HG02870 (cell line): ENCODE results near the gene FAM217B.
"Not testable (repeated sequence)": the region's sequence is repeated elsewhere in the genome, so short reads cannot be mapped to it uniquely, and the experiment has no call there.

Source experiments
- ATAC-seq: cut with Tn5 transposase; IDR thresholded peaks from one replicate; pipeline ENCODE4 v1.9.1; 2021; ENCODE audit warnings: mild to moderate bottlenecking, moderate library complexity; ENCODE audit not compliant: unreplicated experiment

FAM217B gene

GRCh38 chr20:59938696-59939051, 1.5 kb upstream of the FAM217B start:
- ATAC-seq = no peak

- ATAC-seq = no peak
These were observed 924 bp upstream of the FAM217B start for GRCh38 chr20:59939052-59939878.

GRCh38 chr20:59939879-59940128, 385 bp upstream of the FAM217B start:
- ATAC-seq = peak; percentile 35

GRCh38 chr20:59940956-59941294, 736 bp downstream of the FAM217B start:
- no peak for ATAC-seq

- ATAC-seq = no peak
These were observed 2.1 kb downstream of the FAM217B start for GRCh38 chr20:59942245-59942644.

- no peak for ATAC-seq
These were observed 4.5 kb downstream of the FAM217B start for GRCh38 chr20:59944726-59945125.

GRCh38 chr20:59945175-59945574, 5.0 kb downstream of the FAM217B start:
- ATAC-seq = no peak

- ATAC-seq = no peak
These were observed 5.5 kb downstream of the FAM217B start for GRCh38 chr20:59945731-59946130.

- no peak for ATAC-seq
These were observed 7.2 kb downstream of the FAM217B start for GRCh38 chr20:59947376-59947775.

GRCh38 chr20:59948212-59948611, 8.0 kb downstream of the FAM217B start:
- ATAC-seq = no peak

- ATAC-seq = peak; percentile 75
These were observed 8.9 kb downstream of the FAM217B start for GRCh38 chr20:59948828-59949720.

GRCh38 chr20:59949911-59950310, 9.7 kb downstream of the FAM217B start:
- ATAC-seq = no peak

- ATAC-seq = no peak
These were observed 14.5 kb downstream of the FAM217B start for GRCh38 chr20:59954718-59955117.

- ATAC-seq = no peak
These were observed 15.1 kb downstream of the FAM217B start for GRCh38 chr20:59955131-59955796.

GRCh38 chr20:59957568-59957967, 17.4 kb downstream of the FAM217B start:
- ATAC-seq = not testable (repeated sequence)

GRCh38 chr20:59958123-59958522, 17.9 kb downstream of the FAM217B start, which contains the start of gene CDH26:
TSS of gene CDH26 (plus strand) at chr20:59958423. CDS start at chr20:59958727, 304 bp downstream.
- no peak for ATAC-seq

- ATAC-seq = no peak
These were observed 18.4 kb downstream of the FAM217B start for GRCh38 chr20:59958626-59959025.

GRCh38 chr20:59961423-59961822, 21.2 kb downstream of the FAM217B start:
- no peak for ATAC-seq

- ATAC-seq = no peak
These were observed 22.0 kb downstream of the FAM217B start for GRCh38 chr20:59962155-59962554.

GRCh38 chr20:59966428-59966827, 26.2 kb downstream of the FAM217B start:
- no peak for ATAC-seq

- no peak for ATAC-seq
These were observed 31.2 kb downstream of the FAM217B start for GRCh38 chr20:59971428-59971827.
